ENCODE measurements around the gene AAR2.

Gene AAR2, protein sequence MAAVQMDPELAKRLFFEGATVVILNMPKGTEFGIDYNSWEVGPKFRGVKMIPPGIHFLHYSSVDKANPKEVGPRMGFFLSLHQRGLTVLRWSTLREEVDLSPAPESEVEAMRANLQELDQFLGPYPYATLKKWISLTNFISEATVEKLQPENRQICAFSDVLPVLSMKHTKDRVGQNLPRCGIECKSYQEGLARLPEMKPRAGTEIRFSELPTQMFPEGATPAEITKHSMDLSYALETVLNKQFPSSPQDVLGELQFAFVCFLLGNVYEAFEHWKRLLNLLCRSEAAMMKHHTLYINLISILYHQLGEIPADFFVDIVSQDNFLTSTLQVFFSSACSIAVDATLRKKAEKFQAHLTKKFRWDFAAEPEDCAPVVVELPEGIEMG

DNA sequence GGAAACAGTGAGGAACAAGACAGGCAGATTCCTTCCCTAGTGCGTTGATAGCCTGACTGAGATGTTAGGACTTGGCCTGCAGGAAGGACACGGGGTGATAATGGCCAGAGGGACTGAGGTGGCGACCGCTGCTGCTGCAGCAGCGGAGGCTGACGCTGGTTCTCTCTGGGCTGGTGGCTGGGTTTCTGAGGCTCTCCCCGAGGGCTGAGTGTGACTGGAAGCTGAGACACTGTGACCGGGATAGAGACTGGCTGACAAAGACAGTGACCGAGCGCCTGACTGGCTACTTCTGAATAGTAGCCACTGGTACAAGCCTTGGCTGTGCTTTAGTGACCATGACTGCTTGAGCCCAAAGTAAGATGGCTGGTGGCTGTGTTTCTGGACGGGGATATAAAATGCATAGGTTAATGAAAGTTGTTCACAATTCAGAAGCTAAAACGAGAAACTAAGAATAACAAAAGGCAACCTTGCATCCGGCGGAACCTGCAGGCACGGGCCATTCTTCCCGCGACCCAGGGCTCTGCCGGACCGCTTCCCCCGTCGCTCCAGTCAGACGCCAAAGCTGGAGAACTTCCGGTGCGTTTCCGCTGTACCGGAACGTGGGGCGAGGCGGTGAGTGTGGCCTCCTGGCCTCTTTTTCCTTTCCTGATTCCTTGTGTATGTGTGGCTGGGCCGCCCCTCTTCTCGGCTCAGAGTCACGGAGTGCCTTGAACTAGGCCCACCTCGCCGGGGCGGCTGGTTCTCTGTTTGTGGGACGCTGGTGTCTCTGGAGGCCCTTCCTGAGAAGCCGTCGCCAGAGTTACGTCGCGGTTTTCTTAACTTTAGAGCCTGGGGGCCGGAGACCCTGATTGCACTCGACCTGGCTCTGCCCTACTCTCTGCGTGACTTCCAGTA lies at the start of gene AAR2:
Gene AAR2 (plus strand): TSS at position 587 of the 894 bp plus-strand sequence. CDS start 3,391 bp downstream, outside the sequence.
- peak; percentile 68 to 72 for DNase-seq

- DNase-seq = no peak
Measured at GRCh38 chr20:36193977-36194712, 42.1 kb upstream of the AAR2 start.

DNA sequence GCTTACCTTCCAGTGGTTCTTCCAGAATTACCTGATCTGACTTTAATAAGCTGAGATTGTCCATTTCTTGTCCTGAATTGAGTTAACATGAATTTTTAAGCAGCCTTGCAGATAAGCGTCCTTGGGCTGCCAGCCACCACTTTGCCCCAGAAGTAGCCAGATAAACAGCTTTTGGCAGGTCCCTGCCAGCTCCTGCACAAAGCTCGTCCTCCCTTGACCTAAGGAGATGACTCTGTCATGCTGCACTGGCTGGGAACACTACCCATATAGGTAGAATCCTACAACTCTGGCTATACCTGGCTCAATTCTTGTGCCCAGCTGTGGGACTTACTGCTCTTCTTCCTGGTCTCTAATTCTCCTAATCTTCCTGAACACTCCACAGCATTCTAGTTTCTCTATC lies 39.6 kb upstream of the AAR2 start:
- no peak for DNase-seq

- DNase-seq = no peak
Measured at GRCh38 chr20:36197271-36197670, 39.0 kb upstream of the AAR2 start.

- DNase-seq = peak; percentile 54 to 63
Measured at GRCh38 chr20:36199345-36200257, 36.7 kb upstream of the AAR2 start.

DNA sequence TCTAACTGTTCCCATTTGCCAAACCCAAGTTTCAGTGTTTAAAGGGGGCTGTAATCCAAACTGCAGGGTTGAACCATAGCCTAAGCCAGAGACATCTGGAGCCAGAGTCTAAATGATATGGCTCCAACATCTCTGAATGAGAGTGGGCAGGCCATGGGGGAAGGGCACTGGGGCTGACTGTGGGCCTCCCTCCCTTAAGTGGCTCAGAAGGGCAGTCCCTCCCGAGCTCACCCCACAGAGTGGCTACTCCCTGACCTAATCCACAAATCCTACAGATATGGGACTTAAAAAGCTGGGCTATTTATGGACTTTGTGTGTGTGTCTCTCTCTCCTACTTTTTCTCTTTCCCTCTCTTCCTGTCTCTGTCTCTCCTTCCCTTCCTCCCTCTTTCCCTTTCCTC lies 35.8 kb upstream of the AAR2 start:
- DNase-seq = no peak

GRCh38 chr20:36201198-36201597 lies 35.1 kb upstream of the AAR2 start:
- DNase-seq = no peak

GRCh38 chr20:36202891-36203338 lies 33.4 kb upstream of the AAR2 start:
- DNase-seq = peak; percentile 17 to 42

- DNase-seq = no peak
Measured at GRCh38 chr20:36203861-36204260, 32.4 kb upstream of the AAR2 start.

DNA sequence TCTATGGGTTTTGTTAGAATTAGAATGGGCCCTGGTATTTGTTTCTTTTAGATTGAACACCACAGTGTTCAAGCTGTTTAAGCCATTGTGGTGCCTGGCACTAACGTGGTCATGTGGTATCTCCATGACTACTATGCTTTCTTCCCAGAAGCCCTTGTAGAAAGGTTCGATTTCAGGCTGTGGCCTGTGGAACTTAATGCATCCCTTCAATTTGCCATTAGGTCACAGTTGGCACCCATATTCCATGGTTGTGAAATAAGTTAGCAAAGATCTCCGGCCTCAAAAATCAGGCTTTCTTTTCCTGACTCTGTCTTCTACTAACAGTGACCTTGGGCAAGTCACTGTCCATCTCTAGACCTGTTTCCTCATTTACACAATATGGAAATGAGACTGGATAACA lies 31.3 kb upstream of the AAR2 start:
- no peak for DNase-seq

DNA sequence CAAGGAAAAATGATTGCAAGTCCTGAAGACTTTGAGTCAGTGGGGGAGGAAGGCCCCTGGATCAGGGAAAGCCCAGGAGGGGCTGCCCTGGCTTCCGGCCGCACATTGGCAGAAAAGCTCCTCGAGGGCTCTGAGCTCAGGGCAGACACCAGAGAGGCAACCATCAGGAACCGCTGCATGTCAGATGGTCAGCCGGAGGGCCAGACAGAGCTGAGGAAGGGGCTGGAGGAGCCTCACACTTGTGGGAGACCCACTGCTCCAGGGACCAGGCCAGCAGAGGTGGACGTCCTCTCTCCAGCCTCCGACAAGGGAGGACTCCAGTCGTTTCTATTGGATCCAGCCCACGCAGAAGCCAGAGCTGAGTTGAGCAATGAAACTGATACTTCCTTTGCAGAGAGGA lies 30.2 kb upstream of the AAR2 start:
- no peak for DNase-seq

DNA sequence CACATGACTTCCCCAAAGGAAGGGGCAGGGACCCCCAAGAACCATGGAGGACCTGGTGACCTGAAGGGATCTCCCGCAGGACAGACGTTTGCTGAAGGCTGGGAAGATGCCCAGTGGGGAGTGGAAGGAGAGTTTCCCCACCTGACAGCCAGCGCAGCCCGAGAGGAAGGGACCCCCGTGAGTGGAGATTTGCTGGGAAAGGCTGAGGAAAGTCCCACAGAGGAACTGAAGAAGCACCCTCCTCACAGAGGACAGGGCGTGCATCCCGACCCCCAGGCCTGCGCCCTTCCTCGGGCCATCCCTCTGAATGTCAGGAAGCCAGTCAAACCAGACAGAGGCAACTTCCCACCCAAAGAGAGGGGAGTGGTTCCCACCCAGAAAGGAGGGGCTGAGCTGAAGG lies 29.6 kb upstream of the AAR2 start:
- no peak for DNase-seq

GRCh38 chr20:36207602-36208001 lies 28.7 kb upstream of the AAR2 start:
- no peak for DNase-seq

DNA sequence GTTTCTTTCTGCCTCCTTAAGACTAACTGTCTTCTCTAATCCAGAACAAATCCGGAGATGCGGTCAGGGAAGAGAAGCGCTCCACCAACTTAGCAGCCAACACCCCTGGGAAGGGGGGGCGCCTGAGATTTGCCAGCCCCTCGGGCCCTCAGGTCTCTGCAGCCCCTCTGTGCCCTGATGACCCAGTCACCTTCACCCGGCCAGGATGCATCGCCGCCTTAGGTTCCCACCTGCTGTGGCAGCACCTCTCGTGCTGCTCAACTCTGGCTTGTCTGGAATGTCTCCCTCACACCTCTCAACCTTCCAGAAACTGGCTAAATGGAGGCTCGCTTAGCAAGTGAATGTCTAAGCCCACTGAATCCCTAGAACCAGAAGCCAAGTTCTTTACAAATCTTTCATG lies 28.0 kb upstream of the AAR2 start:
- no peak for DNase-seq

GRCh38 chr20:36210436-36211021 lies 25.7 kb upstream of the AAR2 start:
- no peak for DNase-seq

DNA sequence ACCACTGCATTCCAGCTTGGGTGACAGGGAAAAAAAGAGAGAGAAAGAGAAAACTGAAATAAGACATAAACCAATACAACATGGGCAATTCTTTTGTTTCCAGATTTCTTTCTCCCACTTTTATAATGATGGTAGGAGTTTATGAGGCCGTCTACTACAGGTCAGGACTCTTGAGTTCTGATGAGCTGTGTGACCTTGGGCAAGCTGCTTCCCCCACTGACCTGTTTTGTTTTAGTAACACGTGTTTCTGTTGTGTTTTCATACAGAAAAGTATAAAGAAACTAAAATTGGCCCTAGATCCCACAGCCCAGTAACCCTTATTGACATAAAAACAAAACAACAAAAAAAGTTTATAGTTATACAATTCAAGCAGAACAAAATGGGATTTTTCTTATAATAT lies 22.9 kb upstream of the AAR2 start:
- no peak for DNase-seq

DNA sequence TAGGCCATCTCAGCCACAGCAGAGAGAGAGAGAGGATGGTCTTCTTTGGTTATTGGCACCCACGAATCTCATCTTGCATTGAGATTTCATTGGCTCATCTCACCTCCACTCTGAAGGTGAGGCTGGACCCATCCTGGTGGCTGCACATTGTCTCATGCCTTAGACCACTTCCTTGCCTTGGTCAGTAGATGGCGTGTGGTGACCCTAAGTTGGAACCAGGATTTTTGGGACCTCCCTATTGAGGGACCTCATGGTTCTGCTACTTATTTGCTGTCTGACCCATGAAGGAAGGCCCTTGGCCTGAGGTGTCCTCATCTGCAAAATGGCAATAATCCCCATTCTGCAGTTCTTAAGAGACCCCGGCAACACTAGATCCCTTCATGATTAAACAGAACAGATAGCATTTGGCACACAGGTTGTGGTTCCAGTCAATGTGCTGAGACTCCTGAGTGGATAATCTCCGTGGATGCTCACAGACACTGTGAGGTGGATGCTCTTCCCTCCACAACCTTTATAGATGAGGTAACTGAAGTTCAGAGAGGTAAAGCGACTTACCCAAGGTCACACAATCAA lies 21.5 kb upstream of the AAR2 start:
- peak; percentile 2 to 36 for DNase-seq

- DNase-seq = no peak
Measured at GRCh38 chr20:36215778-36216177, 20.5 kb upstream of the AAR2 start.

DNA sequence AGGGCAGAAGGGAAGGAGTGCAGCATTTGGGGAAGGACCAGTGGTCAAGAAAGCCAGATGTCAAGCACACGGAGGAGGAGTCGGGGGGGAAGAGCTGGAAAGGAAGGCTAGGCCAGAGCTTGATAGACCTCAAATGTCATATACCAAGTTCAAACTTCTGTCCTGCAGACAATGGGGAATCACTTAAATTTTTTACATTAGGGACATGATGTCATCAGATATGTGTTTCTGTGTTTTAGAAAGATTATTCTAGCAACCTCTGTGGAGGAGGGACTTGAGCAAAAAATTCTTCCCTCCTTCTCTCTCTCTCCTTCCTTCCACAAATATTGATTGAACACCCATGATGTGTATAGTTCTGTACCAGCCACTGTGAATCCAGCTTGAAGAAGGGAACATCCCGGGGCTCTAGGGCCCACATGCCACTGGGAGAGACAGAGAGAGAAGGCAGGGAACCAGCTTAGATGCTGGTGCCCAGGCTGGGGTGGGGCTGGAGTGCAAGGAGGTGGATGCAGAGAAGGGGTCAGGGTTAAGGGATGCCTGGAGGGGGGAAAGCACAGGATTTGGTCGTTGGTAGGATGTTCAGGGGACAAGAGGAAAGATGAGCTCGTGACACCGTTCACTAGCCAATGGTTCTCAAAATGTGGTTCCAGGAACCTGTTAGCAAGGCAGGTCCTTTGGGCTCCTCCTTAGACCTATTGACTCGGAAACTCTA lies 19.8 kb upstream of the AAR2 start:
- DNase-seq = no peak

- no peak for DNase-seq
Measured at GRCh38 chr20:36217226-36217625, 19.1 kb upstream of the AAR2 start.

Measured in AML-193 (cell line).